ENCODE measurements around the gene RNU7-1. TPM values are rescaled to one million over a fixed set of nuclear protein-coding genes. Genes with fewer than 3 reads are reported as not detected.
"Not testable (repeated sequence)": the region's sequence is repeated elsewhere in the genome, so short reads cannot be mapped to it uniquely, and the experiment has no call there.

RNU7-1 gene
- total RNA-seq, 2 donors from 2014 or later: not detected

- Histone ChIP-seq H3K27me3 (replicated peaks; ENCODE audit: insufficient read depth) (no peaks in the 10 kb centered on the region), H3K27ac (no peak overlapping the region), H3K36me3 (peaks cover 4% of the 10 kb centered on the region), H3K9me3 (no peaks in the 10 kb centered on the region), H3K4me3 (no peak overlapping the region), H3K4me1 (ENCODE audit: control insufficient read depth in 1 of 2, low read depth in 2 of 2) (peaks cover 5 to 12% of the 10 kb centered on the region in 2 donors)
- DNase-seq (ENCODE audit: low spot score) (no peak), ATAC-seq (ENCODE audit: insufficient number of reproducible peaks, low FRiP score, low read depth) (no peak)
- TF ChIP-seq CTCF (IDR thresholded peaks at IDR 0.05): no peak
Measured at GRCh38 chr12:6902448-6902847, 41.2 kb upstream of the RNU7-1 start.

- TF ChIP-seq CTCF (IDR thresholded peaks at IDR 0.05): no peak
- H3K4me3 ChIP-seq: no peak overlapping the region
- ATAC-seq (ENCODE audit: insufficient number of reproducible peaks, low FRiP score, low read depth): no peak
- H3K27ac ChIP-seq: no peak overlapping the region
- no peaks in the 10 kb centered on the region for H3K9me3 ChIP-seq
- peaks cover 5 to 12% of the 10 kb centered on the region in 2 donors for H3K4me1 ChIP-seq (ENCODE audit: control insufficient read depth in 1 of 2, low read depth in 2 of 2)
- no peak for DNase-seq (ENCODE audit: low spot score)
- peaks cover 4% of the 10 kb centered on the region for H3K36me3 ChIP-seq
- H3K27me3 ChIP-seq (replicated peaks; ENCODE audit: insufficient read depth): no peaks in the 10 kb centered on the region
Measured at GRCh38 chr12:6903722-6904121, 39.9 kb upstream of the RNU7-1 start.

GRCh38 chr12:6904280-6905276, 39.0 kb upstream of the RNU7-1 start, which contains the start of gene LRRC23:
Gene LRRC23 (plus strand): TSS chr12:6904822. CDS start chr12:6905634, 812 bp downstream.
- Histone ChIP-seq H3K27me3 (replicated peaks; ENCODE audit: insufficient read depth) (no peaks in the 10 kb centered on the region), H3K4me1 (ENCODE audit: control insufficient read depth in 1 of 2, low read depth in 2 of 2) (peaks cover 5 to 12% of the 10 kb centered on the region in 2 donors), H3K36me3 (peaks cover 4% of the 10 kb centered on the region), H3K9me3 (no peaks in the 10 kb centered on the region), H3K4me3 (peak within 1 kb of the TSS; percentile 100), H3K27ac (peak within 1 kb of the TSS; percentile 87 to 96)
- TF ChIP-seq CTCF (IDR thresholded peaks at IDR 0.05): no peak
- ATAC-seq (ENCODE audit: insufficient number of reproducible peaks, low FRiP score, low read depth) (peak; percentile 67), DNase-seq (ENCODE audit: low spot score) (peak; percentile 93)

- no peak for TF ChIP-seq CTCF (IDR thresholded peaks at IDR 0.05)
- Histone ChIP-seq H3K4me1 (ENCODE audit: control insufficient read depth in 1 of 2, low read depth in 2 of 2) (peaks cover 5 to 12% of the 10 kb centered on the region in 2 donors), H3K27me3 (replicated peaks; ENCODE audit: insufficient read depth) (no peaks in the 10 kb centered on the region), H3K27ac (peak overlapping the region in 1 of 2 donors; percentile 96), H3K4me3 (peak overlapping the region; percentile 100), H3K9me3 (no peaks in the 10 kb centered on the region), H3K36me3 (peaks cover 4% of the 10 kb centered on the region)
- DNase-seq (ENCODE audit: low spot score) (no peak), ATAC-seq (ENCODE audit: insufficient number of reproducible peaks, low FRiP score, low read depth) (no peak)
Measured at GRCh38 chr12:6905414-6906040, 38.1 kb upstream of the RNU7-1 start.

- not testable (repeated sequence) for H3K36me3 ChIP-seq; DNase-seq (ENCODE audit: low spot score); H3K27ac ChIP-seq; H3K9me3 ChIP-seq; H3K27me3 ChIP-seq (replicated peaks; ENCODE audit: insufficient read depth); H3K4me3 ChIP-seq; ATAC-seq (ENCODE audit: insufficient number of reproducible peaks, low FRiP score, low read depth)
- H3K4me1 ChIP-seq (ENCODE audit: control insufficient read depth in 1 of 2, low read depth in 2 of 2): peaks cover 5 to 12% of the 10 kb centered on the region in 2 donors
Measured at GRCh38 chr12:6908141-6908540, 35.5 kb upstream of the RNU7-1 start.
